ENCODE data around the gene BCAS1. TPM values are rescaled to one million over a fixed set of nuclear protein-coding genes. Genes with fewer than 3 reads are reported as not detected.

The BCAS1 gene
- total RNA-seq, 1 donor from 2014 or later = 0.32 TPM

DNA sequence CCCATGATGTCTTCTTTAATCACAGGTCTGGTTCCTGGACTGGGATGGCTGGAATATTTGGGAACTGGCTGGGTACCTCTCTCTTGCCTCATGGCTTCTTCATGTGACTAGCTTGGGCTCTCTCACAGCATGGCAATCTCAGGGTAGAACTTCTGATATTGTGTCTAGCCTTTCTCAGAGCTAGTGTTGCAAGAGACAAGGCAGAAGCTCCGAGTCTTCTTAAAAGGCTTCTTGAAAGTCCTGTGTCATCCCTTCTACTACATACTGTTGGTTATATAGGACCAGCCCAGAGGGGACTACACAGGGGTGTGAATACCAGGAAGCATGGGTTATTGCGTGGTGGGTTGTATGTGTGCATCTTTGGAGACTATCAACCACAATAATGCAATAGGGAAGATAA lies 23.3 kb downstream of the BCAS1 start:
- Mint-ChIP-seq H3K27ac (ENCODE audit: unreplicated experiment) (no peak overlapping the region), H3K4me3 (ENCODE audit: unreplicated experiment) (no peak overlapping the region), H3K9me3 (ENCODE audit: unreplicated experiment) (peaks cover 2% of the 10 kb centered on the region), H3K27me3 (ENCODE audit: unreplicated experiment) (peaks cover 2% of the 10 kb centered on the region), H3K4me1 (ENCODE audit: low read depth, unreplicated experiment) (no peaks in the 10 kb centered on the region), H3K36me3 (ENCODE audit: unreplicated experiment) (peaks cover 13% of the 10 kb centered on the region)
- TF ChIP-seq, protein P1, sequence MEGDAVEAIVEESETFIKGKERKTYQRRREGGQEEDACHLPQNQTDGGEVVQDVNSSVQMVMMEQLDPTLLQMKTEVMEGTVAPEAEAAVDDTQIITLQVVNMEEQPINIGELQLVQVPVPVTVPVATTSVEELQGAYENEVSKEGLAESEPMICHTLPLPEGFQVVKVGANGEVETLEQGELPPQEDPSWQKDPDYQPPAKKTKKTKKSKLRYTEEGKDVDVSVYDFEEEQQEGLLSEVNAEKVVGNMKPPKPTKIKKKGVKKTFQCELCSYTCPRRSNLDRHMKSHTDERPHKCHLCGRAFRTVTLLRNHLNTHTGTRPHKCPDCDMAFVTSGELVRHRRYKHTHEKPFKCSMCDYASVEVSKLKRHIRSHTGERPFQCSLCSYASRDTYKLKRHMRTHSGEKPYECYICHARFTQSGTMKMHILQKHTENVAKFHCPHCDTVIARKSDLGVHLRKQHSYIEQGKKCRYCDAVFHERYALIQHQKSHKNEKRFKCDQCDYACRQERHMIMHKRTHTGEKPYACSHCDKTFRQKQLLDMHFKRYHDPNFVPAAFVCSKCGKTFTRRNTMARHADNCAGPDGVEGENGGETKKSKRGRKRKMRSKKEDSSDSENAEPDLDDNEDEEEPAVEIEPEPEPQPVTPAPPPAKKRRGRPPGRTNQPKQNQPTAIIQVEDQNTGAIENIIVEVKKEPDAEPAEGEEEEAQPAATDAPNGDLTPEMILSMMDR (IDR thresholded peaks at IDR 0.05; ENCODE audit: partially characterized antibody, unreplicated experiment) = no peak
- no peak for DNase-seq

GRCh38 chr20:54044156-54044555 lies 26.2 kb downstream of the BCAS1 start:
- TF ChIP-seq, protein P1 (IDR thresholded peaks at IDR 0.05; ENCODE audit: partially characterized antibody, unreplicated experiment) = no peak
- H3K27ac Mint-ChIP-seq (ENCODE audit: unreplicated experiment) = no peak overlapping the region
- DNase-seq = no peak
- peaks cover 4% of the 10 kb centered on the region for H3K36me3 Mint-ChIP-seq (ENCODE audit: unreplicated experiment)
- H3K9me3 Mint-ChIP-seq (ENCODE audit: unreplicated experiment) = peaks cover 2% of the 10 kb centered on the region
- H3K4me3 Mint-ChIP-seq (ENCODE audit: unreplicated experiment) = no peak overlapping the region
- no peaks in the 10 kb centered on the region for H3K27me3 Mint-ChIP-seq (ENCODE audit: unreplicated experiment)
- H3K4me1 Mint-ChIP-seq (ENCODE audit: low read depth, unreplicated experiment) = no peaks in the 10 kb centered on the region

DNA sequence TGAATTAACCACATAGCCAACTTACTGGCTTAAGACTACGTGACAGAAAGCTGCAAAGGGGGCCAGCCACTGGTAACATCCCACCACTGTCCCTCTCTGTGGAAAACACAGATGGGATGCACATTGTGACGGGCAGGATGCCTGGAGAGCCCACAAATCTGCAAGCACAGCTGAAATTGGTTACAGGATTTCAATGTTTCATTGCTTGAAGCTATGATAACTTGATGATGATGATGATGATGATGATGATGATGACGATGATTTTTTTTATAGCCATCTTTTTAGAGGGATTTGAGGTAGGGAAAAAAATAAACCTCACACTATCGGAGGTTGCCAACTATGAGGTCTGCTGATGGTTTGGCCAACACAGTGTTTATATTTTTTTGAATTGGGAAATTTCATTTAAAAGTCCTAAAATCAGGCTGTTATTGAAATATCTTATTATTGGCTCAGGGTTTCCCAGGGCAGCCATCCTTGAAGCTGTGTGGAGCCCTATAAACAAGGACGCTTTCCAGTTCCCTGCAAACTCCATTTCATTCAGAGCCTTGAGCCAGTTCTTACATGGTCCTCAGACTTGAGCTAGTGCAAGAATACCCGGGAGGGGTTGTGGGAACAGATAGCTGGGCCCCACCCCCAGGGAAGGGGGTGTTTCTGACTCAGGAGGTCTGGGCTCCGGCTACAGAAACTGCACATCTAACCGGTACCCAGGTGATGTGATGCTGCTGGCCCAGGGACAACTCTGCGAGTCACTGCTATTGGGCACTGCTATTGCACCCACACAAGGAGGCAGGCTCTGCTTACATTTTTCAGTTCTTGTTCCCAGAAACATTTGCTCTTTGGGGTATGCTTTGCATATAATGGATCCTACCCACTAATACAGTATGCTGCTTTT lies 27.1 kb downstream of the BCAS1 start:
- no peak overlapping the region for H3K4me3 Mint-ChIP-seq (ENCODE audit: unreplicated experiment)
- H3K27me3 Mint-ChIP-seq (ENCODE audit: unreplicated experiment) = no peaks in the 10 kb centered on the region
- TF ChIP-seq, protein P1 (IDR thresholded peaks at IDR 0.05; ENCODE audit: partially characterized antibody, unreplicated experiment) = no peak
- no peak overlapping the region for H3K27ac Mint-ChIP-seq (ENCODE audit: unreplicated experiment)
- peaks cover 2% of the 10 kb centered on the region for H3K9me3 Mint-ChIP-seq (ENCODE audit: unreplicated experiment)
- peaks cover 4% of the 10 kb centered on the region for H3K36me3 Mint-ChIP-seq (ENCODE audit: unreplicated experiment)
- DNase-seq = no peak
- no peaks in the 10 kb centered on the region for H3K4me1 Mint-ChIP-seq (ENCODE audit: low read depth, unreplicated experiment)

GRCh38 chr20:54042021-54042420 lies 28.4 kb downstream of the BCAS1 start:
- no peak overlapping the region for H3K27ac Mint-ChIP-seq (ENCODE audit: unreplicated experiment)
- no peaks in the 10 kb centered on the region for H3K4me1 Mint-ChIP-seq (ENCODE audit: low read depth, unreplicated experiment)
- TF ChIP-seq, protein P1 (IDR thresholded peaks at IDR 0.05; ENCODE audit: partially characterized antibody, unreplicated experiment) = no peak
- H3K9me3 Mint-ChIP-seq (ENCODE audit: unreplicated experiment) = peaks cover 3% of the 10 kb centered on the region
- no peaks in the 10 kb centered on the region for H3K36me3 Mint-ChIP-seq (ENCODE audit: unreplicated experiment)
- DNase-seq = no peak
- H3K27me3 Mint-ChIP-seq (ENCODE audit: unreplicated experiment) = no peaks in the 10 kb centered on the region
- no peak overlapping the region for H3K4me3 Mint-ChIP-seq (ENCODE audit: unreplicated experiment)

GRCh38 chr20:54041336-54041735 lies 29.1 kb downstream of the BCAS1 start:
- Mint-ChIP-seq H3K4me3 (ENCODE audit: unreplicated experiment) (no peak overlapping the region), H3K9me3 (ENCODE audit: unreplicated experiment) (peaks cover 3% of the 10 kb centered on the region), H3K36me3 (ENCODE audit: unreplicated experiment) (no peaks in the 10 kb centered on the region), H3K4me1 (ENCODE audit: low read depth, unreplicated experiment) (no peaks in the 10 kb centered on the region), H3K27ac (ENCODE audit: unreplicated experiment) (no peak overlapping the region), H3K27me3 (ENCODE audit: unreplicated experiment) (no peaks in the 10 kb centered on the region)
- no peak for DNase-seq
- TF ChIP-seq, protein P1 (IDR thresholded peaks at IDR 0.05; ENCODE audit: partially characterized antibody, unreplicated experiment) = no peak

All from glutamatergic neuron (in vitro differentiated cells).